ENCODE results near the gene SSR3. TPM values are rescaled to one million over a fixed set of nuclear protein-coding genes. Genes with fewer than 3 reads are reported as not detected.

SSR3 gene
- total and polyA plus RNA-seq, 2 donors (not counting 3 experiments of a cell fraction or from before 2014, with no cell fraction given) = 155 to 355 TPM

- dilution Hi-C loops (cut with MboI; ENCODE audit: extremely low pct_ligation_motif_present, low sequenced_read_pairs) = no loop called here
- POLR2A ChIA-PET = no interaction called here
- TF ChIP-seq JUN (IDR thresholded peaks at IDR 0.05; ENCODE audit: borderline replicate concordance, insufficient read depth, insufficient read length, low read depth) (no peak), EZH2 (IDR thresholded peaks at IDR 0.05; ENCODE audit: borderline replicate concordance, low read depth, low read length, severe bottlenecking) (no peak), CTCF (IDR thresholded peaks at IDR 0.05; ENCODE audit: extremely low read depth in 1 of 2, insufficient read depth in 1 of 2, low read depth in 1 of 2, low read length in 2 of 2) (no peak), POLR2AphosphoS5 (IDR thresholded peaks at IDR 0.05; ENCODE audit: insufficient read depth, low read depth, low read length) (no peak), POLR2A (IDR thresholded peaks at IDR 0.05; ENCODE audit: low read depth, low read length) (no peak), MYC (IDR thresholded peaks at IDR 0.05; ENCODE audit: low read depth, low read length) (no peak), GATA2 (IDR thresholded peaks at IDR 0.05; ENCODE audit: insufficient read depth, insufficient read length, low read depth, low read length) (no peak), FOS (IDR thresholded peaks at IDR 0.05; ENCODE audit: borderline replicate concordance, insufficient read depth, low read length) (no peak), MAX (IDR thresholded peaks at IDR 0.05; ENCODE audit: insufficient read depth, insufficient read length) (no peak)
- Histone ChIP-seq H3K36me3 (ENCODE audit: control insufficient read depth in 2 of 2, extremely low read depth in 1 of 2, insufficient read depth in 2 of 2, low read length in 2 of 2) (no peaks in the 10 kb centered on the region), H3K4me3 (replicated peaks in 1 of 3; ENCODE audit: insufficient read depth in 1 of 3, low read depth in 1 of 3, low read length in 3 of 3) (no peak overlapping the region), H3K4me1 (ENCODE audit: control insufficient read depth, extremely low read depth, insufficient read depth, low read length) (peaks cover 15% of the 10 kb centered on the region), H3K27me3 (ENCODE audit: control insufficient read depth in 2 of 2, insufficient read depth in 2 of 2, low read length in 2 of 2) (no peaks in the 10 kb centered on the region), H2AFZ (ENCODE audit: low read depth, low read length) (no peak overlapping the region), H3K27ac (ENCODE audit: insufficient read depth, low read depth, low read length) (no peak overlapping the region), H3K79me2 (ENCODE audit: control insufficient read depth, insufficient read depth, low read length) (no peaks in the 10 kb centered on the region), H3K9me3 (replicated peaks; ENCODE audit: control insufficient read depth, insufficient read depth, low read length) (no peaks in the 10 kb centered on the region), H3K9me1 (replicated peaks; ENCODE audit: control insufficient read depth, extremely low read depth, insufficient read depth, low read length) (no peaks in the 10 kb centered on the region), H4K20me1 (replicated peaks; ENCODE audit: control insufficient read depth, extremely low read depth, insufficient read depth, low read length) (no peaks in the 10 kb centered on the region), H3K9ac (replicated peaks; ENCODE audit: extremely low read depth, insufficient read depth, low read length) (no peak overlapping the region), H3K4me2 (ENCODE audit: insufficient read depth, low read length) (no peak overlapping the region)
- CTCF ChIA-PET = interaction anchor here (1.2 to 3.2 kb wide), 2 partner anchors 12 to 14 kb away, joined by 4 to 14 read pairs; no protein-coding TSS in a partner anchor
- FAIRE-seq (no peak), DNase-seq (ENCODE audit: low read depth, low spot score) (no peak)
- BruUV-seq (replicated peaks) = no TSS peak
- intact Hi-C loops (cut with micrococcal nuclease) = no loop called here
These were observed 56.6 kb downstream of the SSR3 start for GRCh38 chr3:156498307-156498706.
